CD4-positive, CD25-positive, alpha-beta regulatory T cell (primary cell): ENCODE results near the gene AP2A1. TPM values are rescaled to one million over a fixed set of nuclear protein-coding genes. Genes with fewer than 3 reads are reported as not detected.

ENCODE experiments used
- ATAC-seq, 2 donors: fragments of 150-1000 bp; cut with Tn5 transposase; one replicate each; pipeline ENCODE4 v1.10.0; 2021; ENCODE audit warnings: low read depth in 2 of 2, moderate number of reproducible peaks in 2 of 2, moderate library complexity in 1 of 2
- DNase-seq, 3 donors: peaks; one replicate each; pipeline versions ENCODE4 v3.0.0 to v3.0.0-alpha.2; 2012 to 2022; ENCODE audit warnings: mixed read lengths in 1 of 3
- H3K27ac ChIP-seq: one replicate; pipeline ENCODE4 v1.7.0; 2013; ENCODE audit warnings: mild to moderate bottlenecking, low read length; ENCODE audit not compliant: insufficient read depth, poor library complexity, severe bottlenecking
- H3K27me3 ChIP-seq: one replicate; pipeline ENCODE4 v1.7.0; 2013; ENCODE audit warnings: low read length; ENCODE audit not compliant: control insufficient read depth, insufficient read depth
- H3K36me3 ChIP-seq: one replicate; pipeline ENCODE4 v1.7.0; 2013; ENCODE audit warnings: mild to moderate bottlenecking, low read length, moderate library complexity; ENCODE audit not compliant: control insufficient read depth, insufficient read depth
- H3K4me1 ChIP-seq: 2 replicates; pipeline ENCODE4 v1.7.0; 2013; ENCODE audit warnings: mild to moderate bottlenecking, low read length; ENCODE audit not compliant: insufficient read depth, control insufficient read depth, poor library complexity, severe bottlenecking
- H3K4me3 ChIP-seq: one replicate; pipeline ENCODE4 v1.7.0; 2013; ENCODE audit warnings: low read depth, mild to moderate bottlenecking, low read length, moderate library complexity
- H3K9me3 ChIP-seq, 2 experiments: 1 replicate in 1 of 2; 2 replicates in 1 of 2; pipeline ENCODE4 v1.7.0; 2013; ENCODE audit warnings: low read length in 2 of 2, mild to moderate bottlenecking in 1 of 2, moderate library complexity in 1 of 2; ENCODE audit not compliant: control insufficient read depth in 2 of 2
- H3K27ac Mint-ChIP-seq, 3 donors: one replicate each; pipeline ENCODE4 v1.8.0; 2020 to 2022; ENCODE audit warnings: mild to moderate bottlenecking in 3 of 3, mixed read lengths in 3 of 3, moderate library complexity in 2 of 3
- H3K27me3 Mint-ChIP-seq: one replicate; pipeline ENCODE4 v1.8.0; 2022; ENCODE audit warnings: mild to moderate bottlenecking, mixed read lengths
- H3K36me3 Mint-ChIP-seq: one replicate; pipeline ENCODE4 v1.8.0; 2020; ENCODE audit warnings: mixed read lengths
- H3K4me1 Mint-ChIP-seq, 4 donors: one replicate each; pipeline ENCODE4 v1.8.0; 2020 to 2022; ENCODE audit warnings: mixed read lengths in 4 of 4, mild to moderate bottlenecking in 1 of 4
- H3K4me3 Mint-ChIP-seq, 4 donors: one replicate each; pipeline ENCODE4 v1.8.0; 2020 to 2022; ENCODE audit warnings: mild to moderate bottlenecking in 4 of 4, mixed read lengths in 4 of 4, moderate library complexity in 3 of 4
- H3K9me3 Mint-ChIP-seq, 7 donors: one replicate each; pipeline ENCODE4 v1.8.0; 2020 to 2022; ENCODE audit warnings: mixed read lengths in 7 of 7, mild to moderate bottlenecking in 3 of 7, moderate library complexity in 2 of 7
- polyA plus RNA-seq, 4 donors: library from polyadenylated mRNA; unstranded; fragments of 300-500 nt; fragmentation: Illumina TruSeq; gene quantifications; one replicate each; pipeline ENCODE4 v1.2.3, GENCODE V29; 2021
- total RNA-seq: library from RNA; stranded (reverse); gene quantifications from one replicate; pipeline ENCODE4 v1.2.3, GENCODE V29; 2022

AP2A1 gene
- total and polyA plus RNA-seq, 5 donors from 2014 or later, result 5.2 to 49.5 (median 6.0) TPM

DNA sequence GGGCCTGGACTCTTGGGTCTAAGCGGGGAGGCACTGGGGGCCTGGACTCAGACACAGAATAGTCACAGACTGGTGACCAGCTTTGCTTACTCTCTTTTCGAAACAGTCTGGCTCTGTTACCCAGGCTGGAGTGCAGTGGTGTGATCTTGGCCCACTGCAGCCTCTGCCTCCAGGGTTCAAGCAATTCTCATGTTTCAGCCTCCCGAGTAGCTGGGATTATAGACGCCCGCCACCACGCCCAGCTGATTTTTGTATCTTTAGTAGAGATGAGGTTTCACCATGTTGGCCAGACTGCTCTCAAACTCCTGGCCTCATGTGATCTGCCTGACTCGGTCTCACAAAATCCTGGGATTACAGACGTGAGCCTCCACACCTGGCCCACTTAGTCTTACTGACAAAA, 62.4 kb downstream of the AP2A1 start:
- ATAC-seq, result no peak
- H3K9me3 ChIP-seq, result no peaks in the 10 kb centered on the region
- H3K4me1 Mint-ChIP-seq, result peaks cover 0 to 10% (median 7%) of the 10 kb centered on the region in 4 donors
- H3K4me3 Mint-ChIP-seq, result no peak overlapping the region
- DNase-seq, result no peak
- H3K9me3 Mint-ChIP-seq, result no peaks in the 10 kb centered on the region
- H3K27ac ChIP-seq, result no peak overlapping the region
- no peaks in the 10 kb centered on the region for H3K27me3 ChIP-seq
- no peak overlapping the region for H3K4me3 ChIP-seq
- no peak overlapping the region for H3K27ac Mint-ChIP-seq
- no peaks in the 10 kb centered on the region for H3K27me3 Mint-ChIP-seq
- no peaks in the 10 kb centered on the region for H3K4me1 ChIP-seq
- peaks cover 56% of the 10 kb centered on the region for H3K36me3 ChIP-seq
- H3K36me3 Mint-ChIP-seq, result peaks cover 19% of the 10 kb centered on the region

DNA sequence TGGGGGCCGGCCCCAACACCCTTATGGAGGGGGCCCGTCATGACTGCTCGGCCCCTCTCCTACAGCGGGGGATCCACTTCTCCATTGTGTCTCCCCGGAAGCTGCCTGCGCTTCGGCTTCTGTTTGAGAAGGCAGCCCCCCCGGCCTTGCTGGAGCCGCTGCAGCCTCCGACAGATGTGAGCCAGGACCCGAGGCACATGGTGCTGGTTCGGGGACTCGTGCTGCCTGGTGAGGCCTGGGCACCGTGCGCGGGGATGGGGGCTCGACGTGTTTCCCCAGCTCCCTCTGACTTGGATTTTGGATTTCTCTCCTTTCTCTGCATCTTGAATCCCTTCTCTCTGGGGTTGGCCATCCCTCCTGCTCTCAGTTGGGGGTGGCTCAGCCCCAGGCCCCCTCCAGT, 62.9 kb downstream of the AP2A1 start:
- no peak overlapping the region for H3K4me3 Mint-ChIP-seq
- peaks cover 22% of the 10 kb centered on the region for H3K36me3 Mint-ChIP-seq
- Histone ChIP-seq H3K27me3 (no peaks in the 10 kb centered on the region), H3K4me1 (no peaks in the 10 kb centered on the region), H3K9me3 (no peaks in the 10 kb centered on the region), H3K27ac (no peak overlapping the region), H3K36me3 (peaks cover 61% of the 10 kb centered on the region), H3K4me3 (no peak overlapping the region)
- H3K27me3 Mint-ChIP-seq, result no peaks in the 10 kb centered on the region
- ATAC-seq (no peak), DNase-seq (no peak)
- peaks cover 0 to 10% (median 5%) of the 10 kb centered on the region in 4 donors for H3K4me1 Mint-ChIP-seq
- H3K9me3 Mint-ChIP-seq, result no peaks in the 10 kb centered on the region
- no peak overlapping the region for H3K27ac Mint-ChIP-seq

DNA sequence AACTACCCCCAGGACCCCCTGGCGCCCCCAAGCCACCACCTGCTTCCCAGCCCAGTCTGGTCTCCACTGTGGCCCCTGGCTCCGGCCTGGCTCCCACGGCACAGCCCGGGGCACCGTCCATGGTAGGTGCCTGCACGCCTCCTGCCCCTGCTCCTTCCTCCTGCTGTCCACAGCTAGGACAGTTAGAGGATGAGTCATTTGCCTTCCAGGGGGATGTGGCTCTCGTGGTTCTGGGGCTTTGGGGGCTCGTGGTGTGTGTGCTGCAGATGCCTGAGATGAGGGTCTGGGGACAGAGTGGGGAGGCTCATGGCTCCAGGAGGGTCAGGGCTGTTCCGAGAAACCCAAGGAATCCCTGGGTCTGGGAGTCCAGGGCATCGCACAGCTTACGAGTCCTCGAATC, 64.0 kb downstream of the AP2A1 start:
- no peak for DNase-seq
- Histone ChIP-seq H3K9me3 (no peaks in the 10 kb centered on the region), H3K27me3 (no peaks in the 10 kb centered on the region), H3K4me3 (no peak overlapping the region), H3K4me1 (no peaks in the 10 kb centered on the region), H3K27ac (no peak overlapping the region), H3K36me3 (peaks cover 70% of the 10 kb centered on the region)
- no peaks in the 10 kb centered on the region for H3K9me3 Mint-ChIP-seq
- H3K4me1 Mint-ChIP-seq, result peaks cover 0 to 10% (median 5%) of the 10 kb centered on the region in 4 donors
- no peaks in the 10 kb centered on the region for H3K27me3 Mint-ChIP-seq
- no peak overlapping the region for H3K27ac Mint-ChIP-seq
- H3K4me3 Mint-ChIP-seq, result no peak overlapping the region
- H3K36me3 Mint-ChIP-seq, result peaks cover 23% of the 10 kb centered on the region
- ATAC-seq, result no peak

DNA sequence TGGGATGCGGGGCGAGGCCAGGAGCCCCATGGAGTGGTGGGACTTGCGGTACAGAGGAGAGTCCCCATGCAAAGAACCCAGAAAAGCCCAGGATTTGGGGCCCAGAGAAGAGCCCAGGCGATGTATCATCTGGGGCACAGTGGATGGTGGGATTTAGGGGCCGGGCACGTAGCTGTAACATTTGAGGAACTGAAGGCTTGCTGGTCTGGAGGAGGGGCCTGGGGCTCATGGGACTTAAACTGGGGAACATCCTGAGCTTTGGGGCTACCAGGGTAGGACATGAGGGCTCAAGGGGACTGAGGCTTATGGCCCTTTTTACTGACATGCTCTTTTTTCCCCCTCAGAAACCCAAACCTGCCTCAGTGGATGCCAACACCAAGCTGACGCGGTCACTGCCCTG, 64.8 kb downstream of the AP2A1 start:
- Histone ChIP-seq H3K4me3 (no peak overlapping the region), H3K27me3 (no peaks in the 10 kb centered on the region), H3K4me1 (no peaks in the 10 kb centered on the region), H3K27ac (no peak overlapping the region), H3K36me3 (peaks cover 70% of the 10 kb centered on the region), H3K9me3 (no peaks in the 10 kb centered on the region)
- peaks cover 23% of the 10 kb centered on the region for H3K36me3 Mint-ChIP-seq
- H3K27me3 Mint-ChIP-seq, result no peaks in the 10 kb centered on the region
- no peak for ATAC-seq
- no peaks in the 10 kb centered on the region for H3K9me3 Mint-ChIP-seq
- no peak overlapping the region for H3K27ac Mint-ChIP-seq
- no peak overlapping the region for H3K4me3 Mint-ChIP-seq
- DNase-seq, result no peak
- H3K4me1 Mint-ChIP-seq, result peaks cover 0 to 7% (median 5%) of the 10 kb centered on the region in 4 donors

DNA sequence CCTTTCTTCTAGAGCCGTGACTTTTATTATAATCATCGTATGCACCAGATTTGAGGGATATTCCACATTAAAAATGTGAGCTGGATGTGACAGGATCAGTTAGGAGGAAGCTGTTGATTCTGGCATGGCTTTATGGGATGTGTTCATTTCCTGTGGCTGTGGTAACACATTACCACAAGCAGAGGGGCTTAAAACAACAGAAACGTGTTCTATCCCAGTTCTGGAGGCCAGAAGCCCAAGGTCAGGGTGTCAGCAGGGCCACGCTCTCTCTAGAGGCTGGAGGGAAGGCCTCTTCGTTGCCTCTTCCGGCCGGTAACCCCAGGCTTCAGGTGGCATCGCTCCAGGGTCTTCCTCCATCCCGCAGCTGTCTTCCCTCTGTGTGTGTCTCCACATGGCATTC, 65.8 kb downstream of the AP2A1 start:
- Mint-ChIP-seq H3K27ac (no peak overlapping the region), H3K27me3 (no peaks in the 10 kb centered on the region), H3K4me3 (no peak overlapping the region), H3K9me3 (no peaks in the 10 kb centered on the region), H3K36me3 (peaks cover 23% of the 10 kb centered on the region), H3K4me1 (peaks cover 0 to 3% (median 0%) of the 10 kb centered on the region in 4 donors)
- H3K4me1 ChIP-seq, result no peaks in the 10 kb centered on the region
- H3K9me3 ChIP-seq, result no peaks in the 10 kb centered on the region
- H3K36me3 ChIP-seq, result peaks cover 70% of the 10 kb centered on the region
- DNase-seq (no peak), ATAC-seq (no peak)
- no peaks in the 10 kb centered on the region for H3K27me3 ChIP-seq
- no peak overlapping the region for H3K4me3 ChIP-seq
- no peak overlapping the region for H3K27ac ChIP-seq

DNA sequence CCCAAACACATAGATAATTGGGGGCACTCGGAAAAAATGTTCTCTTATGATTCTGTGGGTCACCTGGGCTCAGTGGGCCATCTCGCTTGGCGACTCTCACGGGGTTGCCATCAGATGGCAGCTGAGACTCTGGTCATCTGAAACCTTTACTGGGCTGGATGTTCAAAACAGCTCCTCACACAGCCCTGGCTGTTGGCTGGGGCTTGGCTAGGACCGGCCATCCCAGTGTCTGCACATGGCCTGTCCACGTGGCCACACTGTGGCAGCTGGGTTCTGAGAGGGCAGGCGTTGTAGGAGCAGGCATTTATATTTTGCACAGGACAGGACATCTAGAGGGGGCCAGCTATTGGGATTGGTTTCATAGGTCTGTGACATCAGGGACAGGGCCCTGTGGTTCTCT, 66.8 kb downstream of the AP2A1 start:
- Mint-ChIP-seq H3K4me3 (no peak overlapping the region), H3K4me1 (peaks cover 0 to 3% (median 0%) of the 10 kb centered on the region in 4 donors), H3K9me3 (no peaks in the 10 kb centered on the region), H3K36me3 (peaks cover 24% of the 10 kb centered on the region), H3K27ac (no peak overlapping the region), H3K27me3 (no peaks in the 10 kb centered on the region)
- Histone ChIP-seq H3K27ac (no peak overlapping the region), H3K9me3 (no peaks in the 10 kb centered on the region), H3K27me3 (no peaks in the 10 kb centered on the region), H3K36me3 (peaks cover 72% of the 10 kb centered on the region), H3K4me1 (no peaks in the 10 kb centered on the region), H3K4me3 (no peak overlapping the region)
- DNase-seq (no peak), ATAC-seq (no peak)

DNA sequence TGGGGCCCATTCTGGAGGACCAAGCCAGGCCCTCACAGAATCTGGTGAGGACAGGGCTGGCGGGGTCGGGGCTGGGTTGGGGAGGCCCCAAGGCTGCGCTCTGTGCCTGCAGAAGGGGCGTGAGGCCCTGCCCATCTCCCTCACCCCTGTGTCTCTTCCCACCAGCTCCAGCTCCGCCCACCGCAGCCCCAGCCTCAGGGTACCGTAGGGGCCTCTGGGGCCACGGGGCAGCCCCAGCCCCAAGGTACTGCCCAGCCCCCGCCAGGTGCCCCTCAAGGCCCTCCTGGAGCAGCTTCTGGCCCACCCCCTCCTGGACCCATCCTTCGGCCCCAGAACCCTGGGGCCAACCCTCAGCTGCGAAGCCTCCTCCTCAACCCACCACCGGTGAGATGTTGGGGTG, 68.8 kb downstream of the AP2A1 start:
- DNase-seq, result no peak
- H3K4me3 ChIP-seq, result no peak overlapping the region
- no peak overlapping the region for H3K4me3 Mint-ChIP-seq
- H3K9me3 ChIP-seq, result no peaks in the 10 kb centered on the region
- H3K36me3 Mint-ChIP-seq, result peaks cover 30% of the 10 kb centered on the region
- no peaks in the 10 kb centered on the region for H3K27me3 Mint-ChIP-seq
- no peaks in the 10 kb centered on the region for H3K27me3 ChIP-seq
- no peak for ATAC-seq
- H3K27ac ChIP-seq, result no peak overlapping the region
- H3K4me1 ChIP-seq, result no peaks in the 10 kb centered on the region
- H3K4me1 Mint-ChIP-seq, result peaks cover 0 to 3% (median 0%) of the 10 kb centered on the region in 4 donors
- H3K36me3 ChIP-seq, result peaks cover 69% of the 10 kb centered on the region
- H3K27ac Mint-ChIP-seq, result no peak overlapping the region
- no peaks in the 10 kb centered on the region for H3K9me3 Mint-ChIP-seq

DNA sequence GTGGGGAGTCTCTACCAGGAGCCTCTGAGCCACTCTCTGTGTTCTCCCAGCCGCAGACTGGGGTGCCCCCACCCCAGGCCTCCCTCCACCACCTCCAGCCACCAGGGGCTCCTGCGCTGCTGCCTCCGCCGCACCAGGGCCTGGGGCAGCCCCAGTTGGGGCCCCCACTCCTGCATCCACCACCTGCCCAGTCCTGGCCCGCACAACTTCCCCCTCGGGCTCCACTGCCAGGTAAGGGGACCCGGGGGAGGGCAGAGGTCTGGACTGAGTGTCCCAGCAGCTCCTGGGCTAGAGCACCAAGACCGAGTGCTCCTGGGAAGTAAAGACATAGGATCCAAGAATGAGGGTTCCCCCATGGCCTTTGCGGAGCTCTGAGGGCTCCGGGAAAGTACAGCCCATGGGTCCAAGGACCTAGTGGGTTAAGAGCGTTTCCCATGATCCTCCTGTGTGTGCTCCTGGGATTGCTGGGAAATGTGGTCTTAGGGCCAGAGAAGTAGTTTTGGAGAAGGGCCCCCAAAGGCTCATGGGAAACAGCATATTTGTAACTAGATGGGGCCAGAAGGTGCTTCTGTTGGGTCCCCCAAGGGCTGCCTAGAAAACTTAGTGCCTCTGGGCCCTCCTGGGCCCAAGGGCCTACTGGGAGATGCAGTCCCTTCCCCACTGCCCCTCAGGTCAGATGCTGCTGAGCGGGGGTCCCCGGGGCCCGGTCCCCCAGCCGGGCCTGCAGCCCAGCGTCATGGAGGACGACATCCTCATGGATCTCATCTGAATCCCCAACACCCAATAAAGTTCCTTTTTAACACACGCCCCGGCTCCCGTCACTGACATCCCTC, 69.6 kb downstream of the AP2A1 start:
- Histone ChIP-seq H3K27me3 (no peaks in the 10 kb centered on the region), H3K27ac (no peak overlapping the region), H3K4me3 (no peak overlapping the region), H3K4me1 (no peaks in the 10 kb centered on the region), H3K36me3 (peaks cover 64% of the 10 kb centered on the region), H3K9me3 (no peaks in the 10 kb centered on the region)
- peaks cover 0 to 3% (median 0%) of the 10 kb centered on the region in 4 donors for H3K4me1 Mint-ChIP-seq
- H3K9me3 Mint-ChIP-seq, result no peaks in the 10 kb centered on the region
- peaks cover 30% of the 10 kb centered on the region for H3K36me3 Mint-ChIP-seq
- DNase-seq, result no peak
- no peaks in the 10 kb centered on the region for H3K27me3 Mint-ChIP-seq
- no peak overlapping the region for H3K27ac Mint-ChIP-seq
- no peak overlapping the region for H3K4me3 Mint-ChIP-seq
- ATAC-seq, result no peak
